ENCODE results near the gene GAREM2. TPM values are rescaled to one million over a fixed set of nuclear protein-coding genes. Genes with fewer than 3 reads are reported as not detected.
A peak's percentile ranks its signal among the peaks of the same experiment; 100 is the strongest.
"Not testable (repeated sequence)": the region's sequence is repeated elsewhere in the genome, so short reads cannot be mapped to it uniquely, and the experiment has no call there.

The GAREM2 gene
- polyA plus RNA-seq (ENCODE audit: insufficient read length in 10 of 10) = 10 to 100 TPM in 1 of 10 donors, 1 to 10 TPM in 9; 3.6 to 10.1 (median 5.0) TPM
- long read RNA-seq, donor 1, partial matches to known transcripts = 0 of 1 reads
- long read RNA-seq, donor 1, other reads (novel, unspliced or antisense) = 0 of 1 reads
- long read RNA-seq, donor 2 = 0 reads
- long read RNA-seq, donor 3 = 0 reads
- long read RNA-seq, donor 4 = 0 reads
- long read RNA-seq, donor 5, partial matches to known transcripts = 0 of 1 reads
- long read RNA-seq, donor 5, other reads (novel, unspliced or antisense) = 0 of 1 reads
- long read RNA-seq, donor 6 = 0 reads
- long read RNA-seq, donor 7 = 0 reads
- long read RNA-seq, donor 8 = 0 reads
- long read RNA-seq, donor 9 = 0 reads

DNA sequence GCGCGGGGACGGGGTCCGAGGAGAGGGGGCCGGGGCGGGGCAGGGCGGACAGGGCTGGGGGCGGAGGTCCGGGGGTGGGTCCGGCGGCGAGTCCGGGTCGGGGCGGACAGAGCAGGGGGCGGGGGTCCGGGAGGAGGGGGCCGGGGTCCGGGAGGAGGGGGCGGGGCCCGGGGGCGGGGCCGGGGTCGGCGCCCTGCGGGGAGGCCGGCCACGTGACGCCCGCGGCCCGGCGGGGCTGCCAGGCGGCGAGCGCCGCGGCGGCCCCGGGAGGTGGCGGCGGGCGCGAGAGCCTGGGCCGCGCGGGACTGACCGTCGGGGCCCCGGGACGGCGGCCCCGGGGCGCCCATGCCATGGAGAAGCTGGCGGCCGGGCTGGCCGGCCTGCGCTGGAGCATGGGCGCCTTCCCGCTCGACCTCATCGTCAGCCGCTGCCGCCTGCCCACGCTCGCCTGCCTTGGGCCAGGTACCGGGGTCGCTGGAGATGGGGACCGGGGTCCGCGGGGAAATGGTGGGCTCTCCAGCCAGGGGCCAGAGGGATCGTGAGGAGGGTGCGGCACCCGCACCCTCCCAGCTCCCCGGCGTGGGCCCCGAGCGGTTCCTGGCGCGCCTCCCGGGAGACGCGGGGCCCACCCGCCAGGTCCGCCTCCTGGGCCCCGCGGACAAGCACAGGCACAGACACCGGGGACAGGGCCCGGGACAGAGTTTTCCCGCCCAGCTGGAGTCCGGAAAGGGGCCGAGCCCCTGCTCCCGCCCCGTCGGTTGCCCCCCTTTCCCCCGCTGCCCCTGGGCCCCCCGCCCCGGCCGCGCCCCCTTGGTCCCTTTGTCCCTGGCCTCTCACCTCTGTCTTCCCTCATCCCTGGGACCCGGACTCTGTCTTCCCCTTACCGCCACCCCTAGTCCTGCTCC is at the start of gene GAREM2:
TSS of gene GAREM2 (plus strand) at position 218 of the 905 bp plus-strand sequence. CDS start at position 351, 133 bp downstream.
- no peak for DNase-seq

GRCh38 chr2:26123426-26123825 is 49.5 kb upstream of the GAREM2 start:
- no peak for DNase-seq

DNA sequence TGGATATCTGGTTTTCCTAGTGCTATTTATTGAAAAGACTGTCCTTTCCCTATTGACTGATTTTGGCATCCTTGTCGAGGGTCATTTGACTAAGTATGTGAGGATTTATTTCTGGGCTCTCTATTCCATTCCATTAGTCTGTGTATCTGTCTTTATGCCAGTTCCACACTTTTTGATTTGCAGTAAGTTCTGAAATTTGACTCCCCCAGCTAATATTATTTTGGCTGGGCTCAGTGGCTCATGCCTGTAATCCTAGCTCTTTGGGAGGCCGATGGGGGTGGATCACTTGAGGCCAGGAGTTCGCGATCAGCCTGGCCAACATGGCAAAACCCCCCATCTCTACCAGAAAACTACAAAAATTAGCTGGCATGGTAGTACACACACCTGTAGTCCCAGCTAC is 46.8 kb upstream of the GAREM2 start:
- no peak for DNase-seq

- DNase-seq = no peak
Observed at GRCh38 chr2:26128176-26128575, 44.7 kb upstream of the GAREM2 start.

GRCh38 chr2:26130763-26131162 is 42.1 kb upstream of the GAREM2 start:
- no peak for DNase-seq

GRCh38 chr2:26136451-26136850 is 36.4 kb upstream of the GAREM2 start:
- DNase-seq = no peak

DNA sequence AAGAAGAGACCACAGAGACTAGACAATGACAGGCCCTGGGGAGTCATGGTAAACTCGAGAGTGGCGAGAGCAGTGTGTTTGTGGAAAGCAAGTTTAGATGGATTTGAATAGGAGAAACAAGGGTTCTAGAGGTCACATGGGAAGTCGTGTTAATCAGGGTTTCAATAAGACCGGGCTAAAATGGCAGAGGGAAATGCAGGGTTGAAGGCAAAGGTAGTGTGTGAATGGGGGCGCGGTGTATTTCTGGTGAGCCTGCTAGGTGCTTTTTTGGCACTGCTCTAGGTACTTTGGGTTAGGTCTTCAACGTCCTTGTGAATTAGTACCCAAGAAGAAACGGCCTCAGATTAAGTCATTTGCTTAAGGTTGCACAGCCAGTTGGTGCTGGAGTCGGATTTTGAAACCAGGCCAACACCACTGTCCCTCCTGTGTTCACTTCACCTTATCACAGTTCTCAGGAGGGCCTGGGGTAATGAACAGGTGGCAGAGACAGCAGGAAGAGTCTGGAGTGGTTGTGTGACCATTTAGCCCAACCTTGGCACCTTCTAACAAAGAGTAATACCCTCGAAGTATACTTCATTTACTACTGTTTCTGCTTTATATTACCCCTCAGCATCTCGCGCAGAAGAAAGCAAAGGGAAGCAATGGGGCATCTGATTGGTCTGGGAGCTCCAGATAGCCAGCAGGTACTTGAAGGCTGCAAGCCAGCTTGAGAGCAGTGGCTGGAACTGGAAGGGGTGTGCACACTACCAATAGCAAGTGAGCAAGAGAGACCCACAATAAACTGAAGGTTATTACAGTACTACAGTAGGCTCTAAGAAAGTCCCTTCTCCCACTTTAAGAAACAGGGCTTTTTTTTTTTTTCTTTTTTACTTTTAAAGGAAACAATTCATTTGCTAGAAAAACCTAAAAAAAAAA is 33.4 kb upstream of the GAREM2 start:
- DNase-seq = no peak

DNA sequence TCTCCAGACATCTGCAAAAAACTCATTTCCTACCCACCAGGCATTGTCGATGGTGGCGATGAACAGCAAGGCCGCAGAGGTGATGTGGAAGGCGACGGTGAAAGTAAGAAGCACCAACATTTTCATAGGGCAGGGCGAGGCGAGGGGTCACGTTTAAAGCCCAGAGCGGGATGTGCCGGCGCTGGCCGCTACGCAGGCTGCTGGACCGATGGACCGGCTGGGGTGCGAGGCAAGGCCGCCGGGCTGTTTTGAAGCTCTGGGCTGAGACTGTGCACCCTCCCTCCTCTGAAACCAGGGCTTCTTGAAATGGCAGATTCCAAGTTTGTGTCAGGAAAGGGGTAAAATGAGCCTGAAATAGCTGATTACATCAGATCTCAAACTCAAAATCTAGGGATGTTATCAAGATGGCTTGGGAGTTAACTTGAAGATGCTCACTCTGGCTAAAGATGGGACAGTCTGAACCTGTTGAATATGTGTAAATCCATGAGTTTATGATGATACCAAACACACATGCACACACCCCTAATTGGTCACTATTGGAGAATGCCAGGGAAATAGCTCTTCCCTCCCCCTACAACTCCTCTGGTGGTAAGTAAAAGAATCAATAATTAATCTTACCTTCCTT is 31.6 kb upstream of the GAREM2 start:
- no peak for DNase-seq

- DNase-seq = no peak
Observed at GRCh38 chr2:26144031-26144430, 28.9 kb upstream of the GAREM2 start.

- peak; percentile 28 to 68 (median 54) for DNase-seq
Observed at GRCh38 chr2:26144953-26145680, 27.8 kb upstream of the GAREM2 start.

DNA sequence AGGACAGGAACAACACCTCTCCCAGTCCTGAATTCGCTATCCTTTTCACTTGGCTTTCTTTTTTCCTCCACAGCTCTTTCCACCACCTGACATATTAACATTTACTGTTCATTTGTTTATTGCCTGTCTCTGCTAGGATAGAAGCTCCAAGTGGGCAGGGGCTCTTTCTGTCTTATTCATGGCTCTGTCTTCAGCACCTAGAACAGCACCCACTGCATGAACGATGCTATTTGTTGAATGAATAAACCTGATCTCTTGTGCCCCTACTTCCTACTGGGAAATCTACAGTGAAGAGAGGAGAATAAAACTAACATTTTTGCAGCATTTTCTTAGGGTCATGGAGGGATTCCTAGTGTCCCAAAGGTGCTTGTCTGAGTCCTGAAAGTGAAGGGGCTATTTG is 24.4 kb upstream of the GAREM2 start:
- no peak for DNase-seq

- no peak for DNase-seq
Observed at GRCh38 chr2:26150243-26150642, 22.6 kb upstream of the GAREM2 start.

DNA sequence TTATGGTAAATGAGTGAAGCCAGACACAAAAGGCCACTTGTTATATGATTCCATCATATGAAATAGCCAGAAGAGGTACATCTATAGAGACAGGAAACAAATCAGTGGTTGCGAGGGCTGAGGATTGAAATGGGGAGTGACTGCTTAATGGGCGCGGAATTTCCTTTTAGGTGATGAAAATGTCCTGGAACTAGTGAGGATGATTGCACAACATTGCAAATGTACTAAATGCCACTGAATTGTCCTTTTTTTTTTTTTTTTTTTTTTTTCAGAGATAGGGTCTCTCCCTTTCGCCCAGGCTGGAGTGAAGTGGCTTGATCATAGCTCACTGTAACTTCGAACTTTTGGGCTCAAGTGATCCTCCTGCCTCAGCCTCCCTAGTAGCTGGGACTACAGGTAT is 15.3 kb upstream of the GAREM2 start:
- no peak for DNase-seq

- no peak for DNase-seq
Observed at GRCh38 chr2:26161926-26162325, 11.0 kb upstream of the GAREM2 start.

DNA sequence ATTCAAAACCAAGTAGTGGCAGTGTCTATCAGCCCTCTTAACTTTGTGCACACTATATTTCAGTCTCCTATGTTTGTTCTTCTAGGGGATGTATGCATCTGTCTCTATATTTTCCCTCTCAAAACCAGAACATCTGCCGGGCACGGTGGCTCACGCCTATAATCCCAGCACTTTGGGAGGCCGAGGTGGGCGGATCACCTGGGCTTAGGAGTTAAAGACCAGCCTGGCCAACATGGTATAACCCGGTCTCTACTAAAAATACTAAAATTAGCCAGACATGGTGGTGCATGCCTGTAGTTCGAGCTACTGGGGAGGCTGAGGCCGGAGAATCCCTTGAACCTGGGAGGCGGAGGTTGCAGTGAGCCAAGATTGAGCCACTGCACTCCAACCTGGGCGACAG is 9.9 kb upstream of the GAREM2 start:
- no peak for DNase-seq

DNA sequence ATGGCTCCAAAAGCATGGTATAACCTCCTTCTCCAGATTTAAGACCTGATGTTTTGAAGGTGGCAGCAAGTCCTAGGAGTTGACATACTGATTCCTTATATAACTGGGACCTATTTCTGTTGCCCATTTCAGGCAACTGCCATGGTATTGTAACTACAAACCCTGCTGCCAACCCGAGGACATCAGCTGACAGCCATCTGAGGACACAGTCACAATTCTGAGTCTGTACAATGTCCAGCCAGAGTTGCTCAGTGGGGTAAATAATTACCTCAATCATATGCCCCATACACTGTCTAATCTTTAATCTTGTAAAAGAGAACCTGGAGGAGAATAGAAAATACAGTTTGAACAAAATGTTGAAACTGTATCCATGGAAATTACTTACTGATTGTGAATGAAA is 8.7 kb upstream of the GAREM2 start:
- DNase-seq = no peak

DNA sequence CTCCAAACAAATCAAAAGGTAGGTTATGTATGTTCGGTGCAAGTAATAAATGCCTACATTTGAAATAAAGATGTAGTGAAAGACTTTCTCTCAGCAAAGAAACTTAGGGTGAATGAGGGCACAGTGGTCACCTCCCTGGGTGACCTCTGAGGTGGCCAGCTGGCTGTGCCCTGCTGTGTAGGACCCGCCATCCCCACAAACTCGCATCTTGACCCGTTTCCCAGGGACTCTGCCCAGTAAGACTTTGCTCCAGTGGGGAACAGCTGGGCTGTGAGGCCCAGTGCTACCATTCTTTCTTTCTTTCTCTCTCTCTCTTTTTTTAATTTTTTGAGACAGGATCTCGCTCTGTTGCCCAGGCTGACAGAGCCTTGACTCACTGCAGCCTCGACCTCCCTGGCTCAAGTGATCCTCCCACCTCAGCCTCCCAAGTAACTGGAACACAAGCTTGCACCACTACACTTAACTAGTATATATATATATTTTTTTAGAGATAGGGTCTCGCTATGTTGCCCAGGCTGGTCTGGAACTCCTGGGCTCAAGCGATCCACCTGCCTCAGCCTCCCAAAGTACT is 8.2 kb upstream of the GAREM2 start:
- DNase-seq = no peak

GRCh38 chr2:26165403-26165802 is 7.5 kb upstream of the GAREM2 start:
- DNase-seq = no peak

DNA sequence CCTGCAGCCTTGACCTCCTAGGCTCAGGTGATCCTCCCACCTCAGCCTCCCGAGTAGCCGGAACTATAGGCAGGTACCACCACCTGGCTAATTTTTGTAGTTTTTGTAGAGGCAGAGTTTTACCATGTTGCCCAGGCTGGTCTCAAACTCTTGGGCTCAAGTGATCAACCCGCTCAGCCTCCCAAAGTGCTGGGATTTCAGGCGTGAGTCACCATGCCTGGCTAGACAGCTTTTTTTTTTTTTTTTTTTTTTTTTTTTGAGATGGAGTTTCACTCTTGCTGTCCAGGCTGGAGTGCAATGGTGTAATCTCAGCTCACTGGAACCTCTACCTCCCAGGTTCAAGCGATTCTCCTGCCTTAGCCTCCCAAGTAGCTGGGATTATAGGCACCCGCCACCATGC is 6.3 kb upstream of the GAREM2 start:
- DNase-seq = not testable (repeated sequence)

DNA sequence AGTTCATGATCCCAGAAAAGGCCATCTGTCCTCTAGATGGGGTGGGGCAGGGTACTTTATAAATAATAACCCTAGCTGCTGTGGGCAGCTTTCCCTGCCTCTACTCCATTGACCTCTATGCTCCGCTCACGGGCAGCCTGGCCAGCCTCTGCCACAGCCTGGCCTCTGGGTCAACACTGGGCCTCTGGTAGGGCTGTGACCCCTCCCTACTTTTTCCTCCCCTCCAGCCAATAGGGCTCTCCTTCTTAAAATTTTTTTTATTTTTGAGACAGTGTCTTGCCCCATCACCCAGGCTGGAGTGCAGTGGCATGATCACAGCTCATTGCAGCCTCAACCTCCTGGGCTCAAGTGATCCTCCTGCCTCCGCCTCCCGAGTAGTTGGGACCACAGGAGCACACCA is 4.1 kb upstream of the GAREM2 start:
- DNase-seq = no peak
